Gastroesophageal sphincter (tissue), 3 donors: ENCODE data around the gene PPM1N.

Source experiments
- EP300 ChIP-seq: sonication (generic); formaldehyde crosslinking; IDR thresholded peaks from one replicate; pipeline ENCODE4 v1.6.1; 2017; ENCODE audit warnings: antibody characterized with exemption, mild to moderate bottlenecking
- TF ChIP-seq, protein P1 (sequence below), 4 experiments: fragments of 200-600 bp in 2 of 4; fragments of 450-650 bp in 2 of 4; sonication (generic) in 1 of 4; IDR thresholded peaks; one replicate each; pipeline ENCODE4 v1.5.1; 2017 to 2019; ENCODE audit warnings: antibody characterized with exemption in 4 of 4, mild to moderate bottlenecking in 2 of 4, moderate library complexity in 2 of 4

DNA sequence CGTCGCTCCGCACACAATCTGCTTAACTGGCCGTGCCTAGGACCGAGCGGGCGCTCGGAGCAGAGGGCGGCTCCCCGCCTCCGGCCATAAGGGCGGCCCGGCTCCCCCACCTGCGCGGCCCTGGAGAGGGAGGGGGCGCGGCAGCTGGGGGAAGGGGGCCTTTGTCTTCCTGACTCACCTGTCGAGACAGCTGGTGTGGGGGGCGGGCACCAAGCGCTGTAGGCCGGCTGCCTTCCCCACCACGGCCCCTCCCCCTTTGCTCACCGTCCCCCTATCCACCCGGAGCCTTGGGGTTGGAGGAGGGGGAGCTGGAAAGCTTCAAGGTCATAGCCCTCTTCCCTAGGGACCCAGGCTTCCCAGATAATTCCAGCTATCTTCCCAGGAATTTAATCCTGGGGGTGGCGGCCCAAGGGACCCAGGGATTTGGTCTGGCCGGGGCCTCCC is 10.2 kb downstream of the PPM1N start:
- TF ChIP-seq, protein P1, sequence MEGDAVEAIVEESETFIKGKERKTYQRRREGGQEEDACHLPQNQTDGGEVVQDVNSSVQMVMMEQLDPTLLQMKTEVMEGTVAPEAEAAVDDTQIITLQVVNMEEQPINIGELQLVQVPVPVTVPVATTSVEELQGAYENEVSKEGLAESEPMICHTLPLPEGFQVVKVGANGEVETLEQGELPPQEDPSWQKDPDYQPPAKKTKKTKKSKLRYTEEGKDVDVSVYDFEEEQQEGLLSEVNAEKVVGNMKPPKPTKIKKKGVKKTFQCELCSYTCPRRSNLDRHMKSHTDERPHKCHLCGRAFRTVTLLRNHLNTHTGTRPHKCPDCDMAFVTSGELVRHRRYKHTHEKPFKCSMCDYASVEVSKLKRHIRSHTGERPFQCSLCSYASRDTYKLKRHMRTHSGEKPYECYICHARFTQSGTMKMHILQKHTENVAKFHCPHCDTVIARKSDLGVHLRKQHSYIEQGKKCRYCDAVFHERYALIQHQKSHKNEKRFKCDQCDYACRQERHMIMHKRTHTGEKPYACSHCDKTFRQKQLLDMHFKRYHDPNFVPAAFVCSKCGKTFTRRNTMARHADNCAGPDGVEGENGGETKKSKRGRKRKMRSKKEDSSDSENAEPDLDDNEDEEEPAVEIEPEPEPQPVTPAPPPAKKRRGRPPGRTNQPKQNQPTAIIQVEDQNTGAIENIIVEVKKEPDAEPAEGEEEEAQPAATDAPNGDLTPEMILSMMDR (IDR thresholded peaks at IDR 0.05): no peak
- TF ChIP-seq EP300: no peak
